Coronary artery (tissue), 2 donors: ENCODE data around the gene ACKR4.
A peak's percentile ranks its signal among the peaks of the same experiment; 100 is the strongest.
"Not testable (repeated sequence)": the region's sequence is repeated elsewhere in the genome, so short reads cannot be mapped to it uniquely, and the experiment has no call there.

Experiments used
- DNase-seq: peaks from one replicate; pipeline ENCODE4 v3.0.0-alpha.2; 2017; ENCODE audit warnings: low spot score
- H3K27ac ChIP-seq, 2 donors: fragments of 200-600 bp; sonication (generic); one replicate each; pipeline ENCODE4 v1.5.1; 2016 to 2019
- H3K4me3 ChIP-seq: fragments of 200-600 bp; sonication (generic); 2 replicates; pipeline ENCODE4 v1.5.1; 2016; ENCODE audit warnings: mild to moderate bottlenecking, moderate library complexity
- TF ChIP-seq, protein P1 (sequence below): fragments of 200-600 bp; sonication (generic); IDR thresholded peaks from one replicate; pipeline ENCODE4 v1.5.1; 2019; ENCODE audit warnings: antibody characterized with exemption

ACKR4 gene

DNA sequence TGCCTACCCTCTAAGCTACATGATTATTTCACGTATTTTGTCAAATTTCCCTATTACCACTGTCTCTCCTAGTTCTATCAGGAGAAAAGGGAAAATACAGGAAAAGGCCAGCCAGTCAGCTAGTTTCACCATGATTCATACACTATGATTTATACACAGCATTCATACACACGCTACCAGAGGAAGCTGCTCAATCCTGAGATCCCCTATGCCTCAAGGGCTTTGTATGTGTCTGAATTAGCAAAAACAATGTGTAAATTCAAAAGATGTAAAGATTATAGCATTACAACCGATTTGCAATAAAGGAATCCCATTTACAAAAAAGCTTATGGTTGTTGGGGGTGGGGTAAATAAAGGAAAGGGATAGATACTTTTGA, 3.1 kb upstream of the ACKR4 start:
- DNase-seq = no peak
- H3K4me3 ChIP-seq = no peak overlapping the region
- H3K27ac ChIP-seq = no peak overlapping the region
- TF ChIP-seq, protein P1, sequence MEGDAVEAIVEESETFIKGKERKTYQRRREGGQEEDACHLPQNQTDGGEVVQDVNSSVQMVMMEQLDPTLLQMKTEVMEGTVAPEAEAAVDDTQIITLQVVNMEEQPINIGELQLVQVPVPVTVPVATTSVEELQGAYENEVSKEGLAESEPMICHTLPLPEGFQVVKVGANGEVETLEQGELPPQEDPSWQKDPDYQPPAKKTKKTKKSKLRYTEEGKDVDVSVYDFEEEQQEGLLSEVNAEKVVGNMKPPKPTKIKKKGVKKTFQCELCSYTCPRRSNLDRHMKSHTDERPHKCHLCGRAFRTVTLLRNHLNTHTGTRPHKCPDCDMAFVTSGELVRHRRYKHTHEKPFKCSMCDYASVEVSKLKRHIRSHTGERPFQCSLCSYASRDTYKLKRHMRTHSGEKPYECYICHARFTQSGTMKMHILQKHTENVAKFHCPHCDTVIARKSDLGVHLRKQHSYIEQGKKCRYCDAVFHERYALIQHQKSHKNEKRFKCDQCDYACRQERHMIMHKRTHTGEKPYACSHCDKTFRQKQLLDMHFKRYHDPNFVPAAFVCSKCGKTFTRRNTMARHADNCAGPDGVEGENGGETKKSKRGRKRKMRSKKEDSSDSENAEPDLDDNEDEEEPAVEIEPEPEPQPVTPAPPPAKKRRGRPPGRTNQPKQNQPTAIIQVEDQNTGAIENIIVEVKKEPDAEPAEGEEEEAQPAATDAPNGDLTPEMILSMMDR = no peak

DNA sequence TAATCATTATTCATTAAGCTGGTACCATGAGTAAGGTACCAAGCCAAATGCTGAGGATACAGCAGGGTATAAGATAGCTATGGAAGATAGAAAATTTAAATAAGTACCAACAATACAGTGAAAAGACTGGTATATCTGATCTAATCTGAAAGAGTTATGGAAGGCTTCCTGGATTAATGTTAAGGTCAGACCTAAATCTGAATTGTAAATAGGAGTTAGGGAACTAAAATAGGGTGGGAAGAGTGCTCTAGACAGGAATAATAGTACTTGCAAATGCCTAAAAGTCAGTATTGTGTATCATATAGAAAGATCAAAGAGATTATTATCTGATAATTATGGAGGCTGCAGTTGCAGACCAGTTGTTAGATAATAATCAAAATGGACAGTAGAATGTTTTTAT, 2.6 kb upstream of the ACKR4 start:
- Histone ChIP-seq H3K4me3 (no peak overlapping the region), H3K27ac (no peak overlapping the region)
- DNase-seq = no peak
- TF ChIP-seq, protein P1 = no peak

DNA sequence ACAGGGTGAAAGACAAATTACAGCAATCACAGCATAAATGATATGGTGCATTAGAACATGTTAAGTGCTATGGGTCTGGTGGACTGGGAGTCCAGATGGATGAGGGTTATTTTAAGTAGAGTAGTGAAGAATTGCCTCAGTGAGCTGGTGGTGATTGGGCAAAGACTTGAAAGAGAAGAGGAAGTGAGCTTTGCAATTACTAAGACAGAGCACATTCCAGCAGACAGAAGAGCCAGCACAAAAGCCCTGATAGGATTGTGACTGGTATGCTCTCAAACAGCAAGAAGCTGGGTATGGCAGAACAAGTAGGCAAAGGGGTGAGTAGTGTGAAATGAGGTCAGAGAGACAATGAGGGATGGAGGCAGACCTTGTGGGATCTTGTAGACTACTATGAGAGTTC, 2.1 kb upstream of the ACKR4 start:
- TF ChIP-seq, protein P1 = no peak
- DNase-seq = no peak
- Histone ChIP-seq H3K4me3 (no peak overlapping the region), H3K27ac (no peak overlapping the region)

DNA sequence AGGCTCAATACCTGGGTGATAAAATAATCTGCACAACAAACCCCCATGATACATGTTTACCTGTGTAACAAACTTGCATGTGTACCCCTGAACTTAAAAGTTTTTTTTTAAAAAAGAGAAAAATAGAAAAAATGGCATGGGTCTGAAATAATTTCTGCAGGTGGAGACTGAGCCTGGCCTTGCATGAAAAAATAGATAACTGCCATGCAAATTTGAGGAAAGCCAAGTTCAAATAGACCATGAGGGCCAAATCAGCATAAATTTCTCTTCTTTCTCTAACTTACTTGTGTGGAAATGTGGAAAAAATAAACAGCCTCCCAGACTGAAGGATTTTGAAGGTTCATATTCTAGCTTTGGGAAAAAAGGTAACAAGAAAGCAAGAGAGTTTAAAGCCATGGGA, 744 bp upstream of the ACKR4 start:
- Histone ChIP-seq H3K27ac (no peak overlapping the region), H3K4me3 (no peak overlapping the region)
- no peak for DNase-seq
- TF ChIP-seq, protein P1 = no peak

DNA sequence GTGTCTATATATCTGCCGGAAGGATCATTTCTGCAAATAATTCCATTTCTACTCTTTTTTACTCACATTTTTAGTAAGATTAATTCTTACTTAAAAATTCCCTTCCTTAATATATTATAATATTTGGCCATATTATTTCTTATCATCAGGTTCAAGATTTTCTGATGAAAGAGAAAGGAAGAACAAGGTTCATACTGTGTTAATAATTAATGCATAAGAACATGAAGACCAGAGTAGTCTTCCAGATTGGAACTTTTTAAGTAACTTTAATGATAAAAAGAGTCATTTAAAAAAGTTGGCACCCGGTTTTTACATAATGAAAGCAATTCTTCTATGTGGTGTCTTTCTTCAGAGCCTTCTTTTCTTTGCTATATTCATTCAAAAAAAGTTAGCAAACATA, 590 bp downstream of the ACKR4 start:
- H3K4me3 ChIP-seq = peak overlapping the region; percentile 21
- DNase-seq = no peak
- H3K27ac ChIP-seq = no peak overlapping the region
- TF ChIP-seq, protein P1 = no peak

DNA sequence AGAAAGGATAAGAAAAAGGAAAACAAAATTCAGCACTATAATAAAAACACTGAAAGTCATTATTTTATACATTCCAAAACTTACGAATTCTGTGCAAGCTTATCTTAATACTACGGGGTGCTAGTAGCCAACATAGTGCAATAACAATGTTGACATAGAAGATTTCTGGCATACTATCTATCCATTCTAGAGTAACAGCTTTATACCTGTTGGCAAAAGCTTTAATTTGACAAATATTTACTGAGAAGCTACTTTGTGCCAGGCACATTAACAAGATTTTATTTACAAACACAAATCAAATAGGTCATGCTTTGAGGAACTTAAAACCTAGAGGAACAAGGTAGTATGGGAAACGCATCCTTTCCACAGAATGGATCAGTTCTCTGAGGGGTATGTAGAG, 1.1 kb downstream of the ACKR4 start:
- DNase-seq = no peak
- TF ChIP-seq, protein P1 = no peak
- Histone ChIP-seq H3K27ac (no peak overlapping the region), H3K4me3 (no peak overlapping the region)

DNA sequence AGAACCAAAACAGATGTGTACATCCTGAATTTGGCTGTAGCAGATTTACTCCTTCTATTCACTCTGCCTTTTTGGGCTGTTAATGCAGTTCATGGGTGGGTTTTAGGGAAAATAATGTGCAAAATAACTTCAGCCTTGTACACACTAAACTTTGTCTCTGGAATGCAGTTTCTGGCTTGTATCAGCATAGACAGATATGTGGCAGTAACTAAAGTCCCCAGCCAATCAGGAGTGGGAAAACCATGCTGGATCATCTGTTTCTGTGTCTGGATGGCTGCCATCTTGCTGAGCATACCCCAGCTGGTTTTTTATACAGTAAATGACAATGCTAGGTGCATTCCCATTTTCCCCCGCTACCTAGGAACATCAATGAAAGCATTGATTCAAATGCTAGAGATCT, 3.5 kb downstream of the ACKR4 start:
- not testable (repeated sequence) for H3K4me3 ChIP-seq, DNase-seq, H3K27ac ChIP-seq

DNA sequence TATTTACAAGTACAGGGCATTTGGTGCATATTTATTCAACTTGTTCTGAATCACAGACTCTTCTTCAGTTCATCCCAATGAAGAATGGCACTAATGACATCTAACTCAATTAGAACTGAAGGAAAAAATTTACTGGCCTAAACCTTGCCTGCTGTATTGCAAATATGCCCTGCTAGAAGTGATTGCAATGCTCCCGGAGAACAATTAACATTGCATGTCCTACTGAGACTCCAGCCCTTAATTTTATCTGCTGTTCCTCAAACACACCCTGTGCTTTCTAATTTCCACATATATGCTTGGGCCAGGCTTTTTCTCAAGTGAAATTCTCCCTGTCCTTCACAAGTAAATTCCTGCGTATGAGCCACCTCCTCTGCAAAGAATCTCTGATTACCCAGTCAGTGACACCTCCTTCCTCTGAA, 8.3 kb downstream of the ACKR4 start:
- DNase-seq = no peak
- H3K27ac ChIP-seq = peak overlapping the region in 1 of 2 donors; percentile 83
- TF ChIP-seq, protein P1 = no peak
- H3K4me3 ChIP-seq = no peak overlapping the region
